HEK293T (cell line): Measurements from ENCODE around the gene FXYD6.

Experiments
- BHLHE40 ChIP-seq: fragments of 450-650 bp; IDR thresholded peaks from 2 replicates; pipeline ENCODE4 v1.6.1; 2016; ENCODE audit warnings: mild to moderate bottlenecking, moderate library complexity, borderline replicate concordance
- FOXA1 ChIP-seq: fragments of 450-650 bp; IDR thresholded peaks from 2 replicates; pipeline ENCODE4 v1.6.1; 2016; ENCODE audit warnings: mild to moderate bottlenecking
- FOXM1 ChIP-seq: fragments of 450-650 bp; IDR thresholded peaks from 2 replicates; pipeline ENCODE4 v1.6.1; 2017; ENCODE audit warnings: mild to moderate bottlenecking, borderline replicate concordance
- NFRKB ChIP-seq: fragments of 450-650 bp; IDR thresholded peaks from 2 replicates; pipeline ENCODE4 v1.6.1; 2016; ENCODE audit warnings: mild to moderate bottlenecking, moderate library complexity
- SP1 ChIP-seq: fragments of 450-650 bp; IDR thresholded peaks from 2 replicates; pipeline ENCODE4 v1.6.1; 2017
- SUZ12 ChIP-seq: fragments of 450-650 bp; IDR thresholded peaks from 2 replicates; pipeline ENCODE4 v1.6.1; 2016; ENCODE audit warnings: mild to moderate bottlenecking

DNA sequence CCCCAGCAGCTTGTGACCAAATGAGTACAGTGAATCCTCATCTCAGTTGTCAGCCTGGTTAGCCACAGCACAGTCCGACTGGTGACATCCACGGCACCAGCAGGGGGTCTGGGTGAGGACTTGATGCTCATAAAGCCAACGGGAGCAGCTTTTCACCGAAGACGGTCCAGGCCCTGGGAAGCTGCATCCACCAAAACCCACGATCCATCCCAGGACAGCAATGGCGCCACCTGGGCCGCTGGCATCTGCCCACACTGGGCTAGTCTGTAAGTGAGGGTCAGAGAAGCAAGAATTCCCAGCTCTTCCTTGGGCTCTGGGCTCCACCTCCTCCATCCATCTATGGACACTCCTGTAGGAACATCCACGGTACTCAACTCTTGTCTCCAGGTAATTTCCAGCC lies 25.1 kb upstream of the FXYD6 start:
- TF ChIP-seq SUZ12 (no peak), SP1 (no peak), BHLHE40 (no peak), NFRKB (no peak), FOXA1 (no peak), FOXM1 (no peak)
